ENCODE results near the gene DHX38.

DNA sequence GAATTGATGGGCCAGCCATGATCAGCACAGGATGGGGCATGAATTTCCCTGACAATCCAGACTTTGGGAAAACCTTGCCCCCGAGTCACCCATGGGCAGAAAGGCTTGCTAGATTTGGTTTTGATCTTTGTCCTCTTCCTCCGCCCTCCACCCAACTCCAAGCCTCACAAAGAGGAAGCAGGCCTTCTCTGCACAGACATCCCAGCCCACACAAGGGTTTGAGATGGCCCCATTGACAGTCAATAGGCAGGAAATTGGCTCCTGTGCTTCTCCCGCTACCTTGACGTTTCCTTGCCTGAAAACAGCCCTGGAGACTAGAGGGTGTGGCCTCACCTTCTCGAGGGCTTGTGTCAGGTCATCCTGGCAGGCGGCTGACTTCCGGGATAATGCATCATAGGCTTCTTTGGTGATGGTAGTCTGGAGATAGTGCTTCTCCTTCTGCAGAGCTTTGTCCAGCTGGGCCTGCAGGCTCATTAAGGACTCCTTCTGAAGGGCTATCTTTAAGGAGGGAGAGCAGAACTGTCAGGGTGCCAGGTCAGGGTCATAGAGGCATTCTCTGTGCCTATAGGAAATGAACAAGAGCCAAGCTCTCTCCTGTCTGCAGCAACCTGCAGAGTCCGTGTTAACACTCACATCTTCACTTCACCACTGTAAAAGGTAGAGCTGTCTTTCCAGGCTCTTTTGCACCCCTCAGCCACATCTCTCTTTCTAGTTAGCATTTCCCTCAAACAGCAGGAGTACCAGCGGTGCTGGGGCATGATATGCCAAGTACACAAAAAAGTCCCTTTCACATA is 32.2 kb downstream of the DHX38 start:
- TF ChIP-seq, protein P1, sequence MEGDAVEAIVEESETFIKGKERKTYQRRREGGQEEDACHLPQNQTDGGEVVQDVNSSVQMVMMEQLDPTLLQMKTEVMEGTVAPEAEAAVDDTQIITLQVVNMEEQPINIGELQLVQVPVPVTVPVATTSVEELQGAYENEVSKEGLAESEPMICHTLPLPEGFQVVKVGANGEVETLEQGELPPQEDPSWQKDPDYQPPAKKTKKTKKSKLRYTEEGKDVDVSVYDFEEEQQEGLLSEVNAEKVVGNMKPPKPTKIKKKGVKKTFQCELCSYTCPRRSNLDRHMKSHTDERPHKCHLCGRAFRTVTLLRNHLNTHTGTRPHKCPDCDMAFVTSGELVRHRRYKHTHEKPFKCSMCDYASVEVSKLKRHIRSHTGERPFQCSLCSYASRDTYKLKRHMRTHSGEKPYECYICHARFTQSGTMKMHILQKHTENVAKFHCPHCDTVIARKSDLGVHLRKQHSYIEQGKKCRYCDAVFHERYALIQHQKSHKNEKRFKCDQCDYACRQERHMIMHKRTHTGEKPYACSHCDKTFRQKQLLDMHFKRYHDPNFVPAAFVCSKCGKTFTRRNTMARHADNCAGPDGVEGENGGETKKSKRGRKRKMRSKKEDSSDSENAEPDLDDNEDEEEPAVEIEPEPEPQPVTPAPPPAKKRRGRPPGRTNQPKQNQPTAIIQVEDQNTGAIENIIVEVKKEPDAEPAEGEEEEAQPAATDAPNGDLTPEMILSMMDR (IDR thresholded peaks at IDR 0.05), result no peak
- TF ChIP-seq POLR2AphosphoS5 (IDR thresholded peaks at IDR 0.05) (no peak), EP300 (IDR thresholded peaks at IDR 0.05) (no peak)

All from sigmoid colon (tissue), 4 donors.